Muscle layer of colon (tissue), 2 donors: ENCODE data around the gene CYP4Z1.
"Not testable (repeated sequence)": the region's sequence is repeated elsewhere in the genome, so short reads cannot be mapped to it uniquely, and the experiment has no call there.

Source experiments
- H3K27ac ChIP-seq: one replicate; pipeline ENCODE4 v1.7.0; 2013; ENCODE audit warnings: low read depth, mild to moderate bottlenecking, low read length, moderate library complexity
- H3K27me3 ChIP-seq, 2 donors: one replicate each; pipeline ENCODE4 v1.7.0; 2013; ENCODE audit warnings: low read length in 2 of 2, mild to moderate bottlenecking in 2 of 2; ENCODE audit not compliant: insufficient read depth in 2 of 2, control insufficient read depth in 1 of 2
- H3K36me3 ChIP-seq: one replicate; pipeline ENCODE4 v1.7.0; 2013; ENCODE audit warnings: mild to moderate bottlenecking, low read length; ENCODE audit not compliant: insufficient read depth
- H3K4me1 ChIP-seq: one replicate; pipeline ENCODE4 v1.7.0; 2013; ENCODE audit warnings: mild to moderate bottlenecking, low read length; ENCODE audit not compliant: insufficient read depth
- H3K4me3 ChIP-seq, 2 donors: one replicate each; pipeline ENCODE4 v1.7.0; 2013; ENCODE audit warnings: low read length in 2 of 2, low read depth in 1 of 2, mild to moderate bottlenecking in 1 of 2, moderate library complexity in 1 of 2
- H3K9ac ChIP-seq: one replicate; pipeline ENCODE4 v1.7.0; 2013; ENCODE audit warnings: low read length
- H3K9me3 ChIP-seq: one replicate; pipeline ENCODE4 v1.7.0; 2013; ENCODE audit warnings: mild to moderate bottlenecking, low read length
- donor health status: abdominal sarcoma.
- donor health status: Adenocarcinoma of cecum.

CYP4Z1 gene

GRCh38 chr1:47069509-47069908, 2.5 kb downstream of the CYP4Z1 start:
- H3K27ac ChIP-seq, H3K9me3 ChIP-seq, H3K9ac ChIP-seq, H3K36me3 ChIP-seq, H3K27me3 ChIP-seq, H3K4me3 ChIP-seq, H3K4me1 ChIP-seq: not testable (repeated sequence)

- not testable (repeated sequence) for H3K36me3 ChIP-seq, H3K4me1 ChIP-seq, H3K4me3 ChIP-seq, H3K27me3 ChIP-seq, H3K9ac ChIP-seq, H3K27ac ChIP-seq, H3K9me3 ChIP-seq
These were observed 22.3 kb downstream of the CYP4Z1 start for GRCh38 chr1:47089356-47089755.

GRCh38 chr1:47091476-47091875, 24.4 kb downstream of the CYP4Z1 start:
- H3K36me3 ChIP-seq, H3K9ac ChIP-seq, H3K9me3 ChIP-seq, H3K27ac ChIP-seq, H3K4me1 ChIP-seq, H3K27me3 ChIP-seq, H3K4me3 ChIP-seq: not testable (repeated sequence)

- H3K27ac ChIP-seq, result no peak overlapping the region
- no peaks in the 10 kb centered on the region for H3K27me3 ChIP-seq
- peaks cover 4% of the 10 kb centered on the region for H3K9me3 ChIP-seq
- H3K36me3 ChIP-seq, result no peaks in the 10 kb centered on the region
- no peak overlapping the region for H3K4me3 ChIP-seq
- H3K9ac ChIP-seq, result no peak overlapping the region
- H3K4me1 ChIP-seq, result no peaks in the 10 kb centered on the region
These were observed 37.8 kb downstream of the CYP4Z1 start for GRCh38 chr1:47104816-47105215.

GRCh38 chr1:47106792-47107191, 39.8 kb downstream of the CYP4Z1 start:
- no peak overlapping the region for H3K4me3 ChIP-seq
- H3K27me3 ChIP-seq, result no peaks in the 10 kb centered on the region
- no peak overlapping the region for H3K9ac ChIP-seq
- H3K4me1 ChIP-seq, result no peaks in the 10 kb centered on the region
- peaks cover 4% of the 10 kb centered on the region for H3K9me3 ChIP-seq
- no peak overlapping the region for H3K27ac ChIP-seq
- H3K36me3 ChIP-seq, result no peaks in the 10 kb centered on the region

- H3K9me3 ChIP-seq, H3K4me1 ChIP-seq, H3K27ac ChIP-seq, H3K4me3 ChIP-seq, H3K27me3 ChIP-seq, H3K9ac ChIP-seq, H3K36me3 ChIP-seq: not testable (repeated sequence)
These were observed 41.0 kb downstream of the CYP4Z1 start for GRCh38 chr1:47107851-47108574.

- H3K9ac ChIP-seq, H3K27me3 ChIP-seq, H3K36me3 ChIP-seq, H3K4me1 ChIP-seq, H3K4me3 ChIP-seq, H3K9me3 ChIP-seq, H3K27ac ChIP-seq: not testable (repeated sequence)
These were observed 42.5 kb downstream of the CYP4Z1 start for GRCh38 chr1:47109482-47109881.

GRCh38 chr1:47113178-47113577, 46.1 kb downstream of the CYP4Z1 start:
- no peaks in the 10 kb centered on the region for H3K4me1 ChIP-seq
- no peak overlapping the region for H3K27ac ChIP-seq
- no peaks in the 10 kb centered on the region for H3K36me3 ChIP-seq
- H3K27me3 ChIP-seq, result no peaks in the 10 kb centered on the region
- no peak overlapping the region for H3K4me3 ChIP-seq
- no peaks in the 10 kb centered on the region for H3K9me3 ChIP-seq
- no peak overlapping the region for H3K9ac ChIP-seq

GRCh38 chr1:47121039-47121438, 54.0 kb downstream of the CYP4Z1 start:
- not testable (repeated sequence) for H3K27ac ChIP-seq, H3K4me1 ChIP-seq, H3K9me3 ChIP-seq, H3K9ac ChIP-seq, H3K4me3 ChIP-seq, H3K36me3 ChIP-seq, H3K27me3 ChIP-seq

GRCh38 chr1:47124834-47125233, 57.8 kb downstream of the CYP4Z1 start:
- not testable (repeated sequence) for H3K9me3 ChIP-seq, H3K4me1 ChIP-seq, H3K27me3 ChIP-seq, H3K36me3 ChIP-seq, H3K9ac ChIP-seq, H3K27ac ChIP-seq, H3K4me3 ChIP-seq

GRCh38 chr1:47126997-47127396, 60.0 kb downstream of the CYP4Z1 start:
- not testable (repeated sequence) for H3K4me1 ChIP-seq, H3K36me3 ChIP-seq, H3K27me3 ChIP-seq, H3K9ac ChIP-seq, H3K27ac ChIP-seq, H3K4me3 ChIP-seq, H3K9me3 ChIP-seq

GRCh38 chr1:47128221-47128620, 61.2 kb downstream of the CYP4Z1 start:
- H3K27ac ChIP-seq, result no peak overlapping the region

More at GRCh38 chr1:47128221-47128620, 61.2 kb downstream of the CYP4Z1 start:
- Histone ChIP-seq H3K4me1 (no peaks in the 10 kb centered on the region), H3K9me3 (no peaks in the 10 kb centered on the region), H3K27me3 (no peaks in the 10 kb centered on the region), H3K9ac (no peak overlapping the region), H3K36me3 (no peaks in the 10 kb centered on the region), H3K4me3 (no peak overlapping the region)
